Measurements from ENCODE around the gene SLC16A13.
"Not testable (repeated sequence)": the region's sequence is repeated elsewhere in the genome, so short reads cannot be mapped to it uniquely, and the experiment has no call there.

SLC16A13 gene

DNA sequence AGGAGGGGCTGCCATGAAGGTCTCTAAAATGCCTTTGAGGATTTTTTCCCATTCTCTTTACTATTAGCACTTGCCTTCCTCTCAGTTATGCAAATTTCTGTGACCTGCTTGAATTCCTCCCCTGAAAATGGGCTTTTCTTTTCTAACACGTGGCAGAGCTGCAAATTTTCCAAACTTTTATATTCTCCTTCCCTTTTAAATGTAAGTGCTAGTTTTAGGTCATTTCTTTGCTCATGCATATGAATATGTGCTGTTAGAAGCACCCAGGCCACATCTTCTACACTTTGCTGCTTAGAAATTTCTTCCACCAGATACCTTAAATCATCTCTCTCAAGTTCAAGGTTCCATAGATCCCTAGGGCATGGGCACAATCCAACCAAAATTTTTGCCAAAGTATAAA lies 32.5 kb downstream of the SLC16A13 start:
- FAIRE-seq, result no peak

DNA sequence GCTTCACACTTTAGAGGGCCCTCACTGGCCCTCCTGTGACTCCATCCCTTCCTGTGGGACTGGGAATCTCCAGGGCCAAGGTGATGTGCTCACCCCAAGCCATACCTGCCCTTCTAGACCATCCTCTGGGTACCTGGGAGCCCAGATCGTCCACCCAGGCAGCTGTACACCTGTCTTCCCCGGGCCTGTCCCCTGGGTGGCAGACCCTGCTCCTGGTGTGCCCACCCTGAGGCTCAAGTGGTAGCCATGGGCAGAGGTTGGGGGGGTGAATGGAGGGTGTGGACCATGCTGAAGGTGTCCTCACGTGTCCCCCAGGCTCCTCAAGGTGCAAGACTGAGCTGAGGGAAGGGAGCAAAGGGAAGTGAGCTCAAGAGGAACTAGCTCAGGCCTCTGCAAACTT lies 34.9 kb downstream of the SLC16A13 start:
- no peak for FAIRE-seq

DNA sequence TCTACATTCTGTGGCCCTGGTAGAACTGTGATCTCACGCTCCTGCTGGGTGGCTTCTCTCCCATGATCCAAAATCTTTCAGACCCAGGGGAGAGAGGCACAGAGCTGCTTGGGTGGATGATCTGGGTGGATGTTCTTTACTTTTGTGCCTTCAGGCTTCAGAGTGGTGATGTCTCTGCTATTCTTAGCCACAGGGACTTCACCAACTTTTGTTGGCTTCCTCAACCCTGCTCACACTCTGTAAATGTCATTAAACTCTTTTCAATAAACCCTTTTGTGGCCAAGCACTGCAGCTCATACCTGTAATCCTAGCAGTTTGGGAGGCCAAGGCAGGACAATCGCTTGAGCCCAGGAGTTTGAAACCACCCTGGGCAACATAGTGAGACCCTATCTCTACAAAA lies 36.6 kb downstream of the SLC16A13 start:
- no peak for FAIRE-seq

DNA sequence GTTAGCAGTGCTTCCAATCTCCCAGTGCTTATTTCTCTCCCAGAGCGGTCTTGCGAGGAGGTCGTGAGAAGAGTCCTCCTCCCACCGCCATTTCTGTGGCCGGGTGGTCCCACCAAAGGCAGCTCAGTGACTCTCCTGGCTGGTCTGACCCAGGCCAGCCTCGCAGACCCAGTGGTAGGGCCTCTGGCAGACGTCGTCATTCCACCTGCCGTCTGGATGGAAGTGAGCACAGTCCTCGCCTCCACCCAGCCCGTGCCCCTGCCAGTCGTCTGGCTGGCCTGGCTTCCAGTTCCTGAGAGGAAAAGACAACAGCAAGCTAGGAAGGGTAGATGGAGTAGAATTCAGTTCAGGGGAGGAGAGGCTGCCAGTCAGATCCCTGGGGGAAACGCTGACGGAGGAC lies 39.1 kb downstream of the SLC16A13 start:
- FAIRE-seq, result no peak

DNA sequence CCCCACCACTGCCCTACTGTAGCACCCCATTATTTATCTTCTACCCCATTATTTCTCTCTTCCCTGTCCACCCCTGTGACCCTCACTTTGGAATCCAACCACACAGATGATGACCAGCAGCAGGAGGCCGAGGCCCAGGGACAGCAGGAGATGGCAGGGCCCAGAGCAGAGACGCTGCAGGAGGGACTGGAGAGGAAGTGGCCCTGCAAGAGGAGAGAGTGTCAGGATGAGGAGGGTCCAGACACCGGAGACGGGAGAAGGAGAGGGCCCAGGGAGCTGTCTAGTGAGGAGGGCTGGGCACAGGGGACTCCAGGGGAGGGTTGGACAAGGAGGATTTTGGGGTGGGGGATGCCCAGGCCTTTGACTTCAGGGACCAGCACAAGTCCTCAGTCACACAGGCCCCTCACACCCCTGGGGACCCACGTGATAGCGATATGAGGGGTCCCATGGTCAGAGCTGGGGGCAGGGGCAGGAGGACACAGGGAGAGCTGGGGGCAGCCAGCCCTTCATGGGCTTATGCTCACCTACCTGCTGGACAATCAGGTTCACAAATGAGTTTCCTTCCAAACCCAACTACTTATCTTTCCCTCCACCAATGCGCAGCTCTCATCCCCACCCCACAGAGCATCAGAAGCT lies 42.2 kb downstream of the SLC16A13 start:
- FAIRE-seq, result no peak

DNA sequence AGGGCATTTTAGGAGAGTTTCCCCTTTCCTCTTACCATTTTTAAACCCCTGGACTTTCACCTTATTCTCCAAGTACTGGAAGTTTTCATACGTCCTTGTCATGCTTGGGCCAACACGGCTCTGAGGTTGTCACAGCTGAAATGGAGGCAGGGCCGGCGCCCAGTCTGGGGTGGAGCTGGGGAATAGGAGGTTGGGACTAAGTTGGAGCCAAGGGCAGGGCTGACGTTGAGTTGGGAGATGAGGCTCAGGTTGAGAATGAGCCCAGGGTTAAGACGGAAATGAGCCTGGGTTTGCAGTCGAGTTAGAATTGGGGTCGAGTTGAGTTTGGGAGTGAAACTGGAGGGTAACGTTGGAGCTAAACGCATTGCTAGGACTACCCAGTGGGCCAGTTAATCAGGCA lies 42.9 kb downstream of the SLC16A13 start:
- no peak for FAIRE-seq

DNA sequence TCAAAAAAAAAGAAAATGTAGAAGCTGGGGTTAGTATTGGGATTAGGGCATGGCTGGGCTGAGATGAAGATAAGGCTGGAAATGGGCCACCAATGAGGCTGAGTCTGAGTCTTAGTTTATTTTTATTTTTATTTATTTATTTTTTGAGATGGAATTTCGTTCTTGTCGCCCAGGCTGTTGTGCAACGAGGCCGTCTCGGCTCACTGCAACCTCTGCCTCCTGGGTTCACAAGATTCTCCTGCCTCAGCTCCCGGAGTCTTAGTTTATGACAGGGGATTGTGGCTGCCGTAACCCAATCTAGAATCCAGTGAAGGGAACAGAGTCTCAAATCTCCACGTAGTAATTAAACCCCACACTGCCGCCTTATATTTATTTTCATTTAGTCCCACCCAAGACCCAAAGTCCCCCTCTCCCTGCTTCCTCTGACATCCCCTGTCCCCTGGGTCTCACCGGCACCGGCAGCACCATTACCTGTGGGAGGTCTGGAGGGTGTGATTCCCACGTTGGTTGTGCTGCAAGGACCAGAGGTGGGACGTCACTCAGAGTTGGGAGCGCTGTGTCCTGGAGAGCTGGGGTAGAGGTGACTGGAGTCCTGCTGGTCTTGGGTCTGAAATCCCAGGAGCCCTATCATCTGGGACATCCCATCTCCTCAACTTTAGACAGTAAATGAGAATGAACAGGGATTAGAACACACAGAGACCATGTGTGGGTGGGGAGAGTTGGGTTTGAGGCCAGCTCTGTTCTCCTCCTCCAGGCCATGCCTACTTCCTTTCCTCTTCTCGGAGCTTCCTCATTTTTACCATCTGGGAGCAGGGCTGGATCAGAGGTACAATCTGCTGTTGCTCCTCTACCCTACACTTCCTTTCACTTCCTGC lies 44.0 kb downstream of the SLC16A13 start, which contains the start of gene CLEC10A:
Gene CLEC10A, minus strand, starts transcription at position 671 of the 875 bp plus-strand sequence. CDS start 1,439 bp downstream, outside the sequence.
- no peak for FAIRE-seq

DNA sequence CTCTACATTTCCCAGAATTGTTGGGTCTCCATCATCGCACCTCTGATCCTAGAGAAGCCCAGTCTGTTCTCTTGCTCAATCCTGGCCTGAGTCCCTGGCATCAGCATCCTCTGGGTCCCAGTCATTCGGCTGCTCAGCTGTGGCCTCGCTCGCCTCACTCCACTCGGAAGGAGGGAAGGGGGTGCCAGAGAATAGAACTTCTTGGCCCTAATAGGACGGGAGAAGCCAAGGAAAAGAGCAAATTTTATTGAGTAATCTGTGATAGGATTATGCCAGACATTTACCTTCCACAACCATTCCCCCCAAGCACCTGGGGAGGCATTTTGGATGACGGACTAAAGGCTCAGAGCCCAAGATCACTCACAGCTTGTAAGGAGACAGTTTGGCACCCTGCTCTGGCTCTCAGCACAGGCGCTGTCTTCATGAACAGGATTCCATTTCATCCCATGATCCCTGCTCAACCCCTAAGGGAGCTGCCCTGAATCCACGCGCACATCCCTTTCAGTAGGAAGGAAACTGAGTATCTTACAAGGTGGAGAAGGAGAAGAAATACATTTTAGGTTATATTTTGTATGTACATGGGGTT lies 44.7 kb downstream of the SLC16A13 start:
- no peak for FAIRE-seq

DNA sequence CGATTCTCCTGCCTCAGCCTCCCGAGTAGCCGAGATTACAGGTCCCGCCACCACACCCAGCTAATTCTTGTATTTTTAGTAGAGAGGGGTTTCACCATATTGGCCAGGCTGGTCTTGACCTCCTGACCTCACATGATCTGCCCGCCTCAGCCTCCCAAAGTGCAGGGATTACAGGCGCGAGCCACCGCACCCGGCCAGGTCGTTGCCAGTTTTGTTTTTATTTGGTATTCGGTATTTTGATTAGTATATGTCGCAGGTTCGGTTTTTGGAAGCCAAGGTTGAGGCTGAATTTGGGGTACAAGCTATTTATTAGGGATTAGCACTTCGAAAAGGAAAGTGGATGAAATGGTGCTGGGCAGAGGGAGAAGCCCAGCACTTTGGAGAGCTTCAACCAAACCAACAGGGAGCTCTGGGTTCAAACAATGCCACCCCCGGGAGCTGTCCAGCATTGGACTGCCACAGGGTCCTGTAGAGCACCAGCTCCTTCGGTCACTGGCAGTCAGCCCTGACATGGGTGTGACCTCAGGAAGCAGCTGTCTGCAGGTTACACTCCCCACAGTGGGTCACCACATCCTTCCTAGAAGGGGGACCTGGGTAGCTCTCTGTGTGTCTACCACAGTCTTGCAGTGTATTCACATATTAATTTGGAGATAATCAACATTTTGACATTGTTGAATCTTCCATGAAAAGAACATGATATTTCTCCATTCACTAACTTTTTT lies 45.7 kb downstream of the SLC16A13 start:
- FAIRE-seq, result no peak

DNA sequence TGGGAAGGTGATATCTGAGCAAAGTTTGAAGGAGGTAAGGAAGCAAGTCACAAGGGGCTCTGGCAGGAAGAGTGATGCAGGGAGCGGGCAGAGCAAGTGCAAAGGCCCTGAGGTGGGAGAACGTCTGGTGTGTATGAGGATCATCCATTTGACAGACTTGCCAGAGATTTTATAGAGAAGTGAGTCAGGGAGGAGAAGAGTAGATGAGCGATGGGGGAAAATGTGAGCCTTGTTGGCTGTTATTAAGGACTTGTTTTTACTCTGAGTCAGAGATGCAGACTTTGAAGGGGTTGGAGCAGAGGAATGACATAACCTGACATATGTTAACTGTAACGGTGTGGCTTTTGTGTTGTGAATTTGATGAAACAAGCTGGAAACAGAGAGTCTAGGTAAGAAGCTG lies 47.8 kb downstream of the SLC16A13 start:
- no peak for FAIRE-seq

DNA sequence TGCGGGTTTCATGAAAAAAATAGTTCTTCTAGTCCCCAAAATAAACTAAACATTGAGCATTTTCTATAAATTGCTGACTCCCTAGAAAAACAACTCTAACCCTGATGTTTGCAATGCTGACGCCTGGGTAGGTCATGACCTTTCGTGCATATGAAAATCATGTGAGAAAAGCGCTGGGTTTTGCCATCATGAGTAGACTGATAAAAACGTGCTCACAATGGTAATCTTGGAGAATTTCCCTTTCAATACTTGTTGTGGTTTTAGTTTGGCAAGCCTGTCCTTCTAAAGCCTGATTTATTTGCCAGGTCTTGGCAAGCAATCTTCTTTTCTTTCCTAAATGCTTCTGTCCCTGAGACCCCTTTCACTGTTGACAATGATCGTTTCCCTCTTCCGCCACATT lies 48.3 kb downstream of the SLC16A13 start:
- no peak for FAIRE-seq

DNA sequence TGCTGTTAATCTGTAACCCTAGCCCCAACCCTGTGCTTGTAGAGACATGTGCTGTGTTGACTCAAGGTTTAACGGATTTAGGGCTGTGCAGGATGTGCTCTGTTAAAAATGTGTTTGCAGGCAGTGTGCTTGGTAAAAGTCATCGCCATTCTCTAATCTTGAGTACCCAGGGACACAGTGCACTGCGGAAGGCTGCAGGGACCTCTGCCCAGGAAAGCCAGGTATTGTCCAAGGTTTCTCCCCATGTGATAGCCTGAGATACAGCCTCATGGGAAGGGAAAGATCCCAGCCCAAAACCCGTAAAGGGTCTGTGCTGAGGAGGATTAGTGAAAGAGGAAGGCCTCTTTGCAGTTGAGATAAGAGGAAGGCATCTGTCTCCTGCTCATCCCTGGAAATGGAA lies 52.6 kb downstream of the SLC16A13 start:
- FAIRE-seq, result not testable (repeated sequence)

DNA sequence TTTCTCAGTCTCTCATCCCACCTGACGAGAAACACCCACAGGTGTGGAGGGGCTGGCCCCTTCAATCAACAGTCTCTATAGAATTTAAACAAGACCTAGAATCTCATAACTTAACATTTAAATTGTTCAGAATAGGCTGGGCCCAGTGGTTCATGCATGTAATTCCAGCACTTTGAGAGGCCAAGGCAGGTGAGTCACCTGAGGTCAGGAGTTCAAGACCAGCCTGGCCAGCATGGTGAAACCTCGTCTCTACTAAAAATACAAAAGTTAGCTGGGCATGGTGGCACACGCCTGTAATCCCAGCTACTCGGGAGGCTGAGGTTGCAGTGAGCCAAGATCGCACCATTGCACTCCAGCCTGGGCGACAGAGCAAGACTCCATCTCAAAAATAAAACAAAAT lies 53.8 kb downstream of the SLC16A13 start:
- FAIRE-seq, result not testable (repeated sequence)

Measured in A204.1 (cell line).